GM12892 (cell line): ENCODE measurements around the gene SLCO4C1.

ENCODE experiments used
- DNase-seq: peaks from one replicate; pipeline ENCODE4 v3.0.0; 2011; ENCODE audit not compliant: insufficient read length
- FAIRE-seq: peaks from 2 replicates; lab custom pipeline; 2011; peaks lifted over from hg19 to GRCh38; lab: Jason Lieb, UNC
- POLR2A ChIP-seq: IDR thresholded peaks from 2 replicates; pipeline ENCODE4 v1.6.1; 2011; ENCODE audit warnings: low read depth, low read length, control low read depth
- POLR2AphosphoS5 ChIP-seq: IDR thresholded peaks from 2 replicates; pipeline ENCODE4 v1.6.1; 2011; ENCODE audit warnings: low read depth, low read length, control low read depth
- TAF1 ChIP-seq: IDR thresholded peaks from 2 replicates; pipeline ENCODE4 v1.6.1; 2011; ENCODE audit warnings: low read depth, mild to moderate bottlenecking, control low read depth, low read length, borderline replicate concordance

The SLCO4C1 gene

DNA sequence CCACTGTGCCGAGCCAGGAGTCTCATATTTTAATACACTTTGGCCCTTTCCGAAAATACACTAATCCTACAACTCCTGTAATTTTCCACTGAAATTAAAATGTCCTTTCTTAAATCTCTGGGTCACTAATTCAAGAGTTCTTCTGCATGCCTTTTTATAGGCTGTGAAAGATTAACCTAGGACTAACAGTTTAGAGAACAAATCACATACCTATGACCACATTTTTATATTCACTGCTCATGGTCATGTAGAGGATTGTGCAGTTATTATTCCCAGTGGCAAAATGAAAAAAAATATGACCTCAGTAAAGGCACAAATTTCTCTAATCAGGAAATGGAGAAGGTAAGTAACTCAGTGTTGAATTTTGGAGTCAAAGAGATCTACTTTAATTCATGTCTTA lies 33.4 kb downstream of the SLCO4C1 start:
- FAIRE-seq (no peak), DNase-seq (no peak)
- TF ChIP-seq POLR2A (no peak), POLR2AphosphoS5 (no peak), TAF1 (no peak)

GRCh38 chr5:102249381-102249780 lies 46.7 kb downstream of the SLCO4C1 start:
- DNase-seq = no peak
- no peak for TF ChIP-seq POLR2AphosphoS5
- no peak for TF ChIP-seq TAF1
- no peak for TF ChIP-seq POLR2A
- no peak for FAIRE-seq

DNA sequence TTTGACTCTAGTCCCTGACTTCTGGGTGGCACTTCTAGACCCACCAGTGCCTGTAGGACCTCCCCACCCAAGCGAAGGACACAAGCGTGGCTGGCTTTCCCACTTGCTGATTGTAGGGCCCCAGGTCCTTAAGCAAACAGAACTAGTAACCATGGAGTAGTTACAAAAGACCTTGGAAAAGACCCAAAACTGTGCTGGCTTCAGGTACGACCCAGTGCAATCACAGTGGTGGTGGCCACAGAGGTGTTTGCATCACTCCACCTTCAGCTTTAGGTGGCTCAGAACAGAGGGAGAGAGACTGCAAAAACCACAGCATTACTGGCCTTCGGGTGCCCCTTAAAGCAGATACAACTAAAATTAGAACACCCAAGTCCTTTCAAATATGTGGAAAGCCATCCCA lies 52.9 kb downstream of the SLCO4C1 start:
- TF ChIP-seq POLR2A = no peak
- no peak for TF ChIP-seq TAF1
- no peak for TF ChIP-seq POLR2AphosphoS5
- DNase-seq (no peak), FAIRE-seq (no peak)

GRCh38 chr5:102241809-102242421 lies 54.2 kb downstream of the SLCO4C1 start:
- no peak for TF ChIP-seq TAF1
- FAIRE-seq (no peak), DNase-seq (no peak)

GRCh38 chr5:102231693-102232619 lies 64.1 kb downstream of the SLCO4C1 start:
- TF ChIP-seq POLR2A = no peak
- TF ChIP-seq TAF1 = no peak
- no peak for TF ChIP-seq POLR2AphosphoS5
- no peak for FAIRE-seq
- DNase-seq = no peak

DNA sequence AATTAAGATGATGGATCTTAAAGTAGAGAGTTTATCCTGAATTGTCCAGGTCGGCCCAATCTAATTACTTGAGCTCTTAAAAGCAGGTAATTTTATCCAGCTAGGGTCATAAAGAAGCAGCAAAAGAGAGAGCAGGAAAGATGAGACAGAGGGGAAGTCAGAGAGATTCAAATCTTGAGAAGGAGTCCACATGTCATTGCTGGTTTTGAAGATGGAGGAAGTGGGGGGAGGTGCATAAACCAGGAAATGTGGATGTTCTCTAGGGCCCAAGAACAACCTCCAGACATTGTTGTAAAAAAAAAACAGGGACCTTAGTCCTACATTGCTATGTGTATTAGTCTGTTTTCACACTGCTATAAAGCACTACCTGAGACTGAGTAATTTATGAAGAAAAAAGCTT lies 66.4 kb downstream of the SLCO4C1 start:
- TF ChIP-seq POLR2A = no peak
- TF ChIP-seq POLR2AphosphoS5 = no peak
- no peak for TF ChIP-seq TAF1
- DNase-seq (no peak), FAIRE-seq (no peak)

DNA sequence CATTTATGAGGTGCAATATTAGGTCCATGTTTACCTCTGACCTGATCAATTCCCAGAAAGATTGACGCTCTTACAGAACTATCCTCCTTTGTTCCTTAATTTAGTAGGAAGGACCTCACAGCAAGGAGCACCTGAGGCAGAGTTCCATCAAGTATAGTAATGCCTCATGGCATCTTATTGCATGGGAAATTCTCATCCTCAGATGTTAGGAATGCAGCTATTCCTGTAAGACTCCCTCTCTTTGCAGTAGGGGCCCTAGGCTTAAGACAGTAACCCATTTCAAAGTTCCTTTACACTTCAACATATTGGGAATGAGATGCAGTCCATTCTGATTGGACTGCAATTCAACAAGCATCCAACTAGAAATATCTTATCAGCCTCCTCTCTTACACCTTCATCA lies 69.8 kb downstream of the SLCO4C1 start:
- TF ChIP-seq POLR2AphosphoS5 (no peak), POLR2A (no peak), TAF1 (no peak)
- DNase-seq = no peak
- FAIRE-seq = no peak

DNA sequence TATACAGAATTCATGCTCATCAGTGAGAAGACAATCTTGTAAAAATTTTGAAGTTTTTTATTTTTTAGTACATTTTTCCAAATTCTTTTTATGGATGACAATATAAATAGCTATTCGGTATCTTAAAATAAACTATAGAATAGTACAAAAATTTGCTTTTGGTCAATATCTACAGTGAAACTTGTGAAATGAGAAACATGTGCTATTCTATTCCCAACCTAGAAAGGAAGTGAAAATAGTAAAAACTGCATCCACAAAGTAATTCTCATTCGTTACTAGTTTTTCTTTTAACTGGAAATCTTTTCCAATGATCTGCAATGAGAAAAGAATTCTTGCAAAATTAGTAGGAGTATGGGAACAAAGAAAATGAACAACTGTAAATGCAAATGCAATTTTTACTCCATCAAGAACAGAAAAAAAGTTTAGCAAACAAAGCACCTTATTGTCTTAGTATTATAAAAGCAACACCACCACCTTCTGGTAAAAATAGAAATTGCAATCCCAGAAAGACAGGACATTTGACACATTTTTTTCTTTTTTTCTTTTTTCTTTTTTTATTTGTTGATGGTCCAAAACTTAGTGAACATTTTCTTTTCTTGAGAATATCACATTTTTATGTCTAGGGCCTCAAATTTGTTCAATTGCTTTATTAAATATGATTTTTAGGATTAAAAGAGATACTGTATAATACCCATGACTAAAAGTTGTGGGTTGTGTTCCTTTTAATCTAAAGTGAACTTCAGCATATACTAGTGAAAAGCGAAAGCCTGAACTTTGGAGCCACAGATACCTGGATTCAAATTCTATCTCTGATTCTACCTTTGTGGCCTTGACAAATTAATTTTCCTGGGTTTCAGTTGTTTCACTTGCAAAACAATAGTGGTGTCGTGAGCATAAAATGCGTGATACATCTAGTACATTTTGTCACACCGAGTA lies 72.3 kb downstream of the SLCO4C1 start:
- FAIRE-seq (peak; percentile 9), DNase-seq (no peak)
- no peak for TF ChIP-seq POLR2AphosphoS5

DNA sequence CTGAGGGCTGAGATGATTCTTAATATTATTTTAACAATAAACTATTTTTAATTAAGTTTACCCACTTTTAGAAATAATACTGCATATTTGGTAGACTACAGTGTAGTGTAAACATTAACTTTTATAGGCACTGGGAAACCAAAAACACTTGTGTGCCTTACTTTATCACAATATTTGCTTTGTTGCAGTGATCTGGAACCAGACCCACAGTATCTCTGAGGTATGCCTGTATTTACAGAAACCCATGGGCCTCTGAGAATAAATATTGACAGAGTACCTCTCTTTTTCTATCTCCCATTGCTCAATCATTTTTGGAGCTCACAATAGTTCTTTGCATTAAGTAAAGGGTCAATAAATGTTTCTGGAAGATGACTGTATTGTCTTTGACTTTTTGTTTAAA lies 73.3 kb downstream of the SLCO4C1 start:
- DNase-seq (no peak), FAIRE-seq (no peak)
- no peak for TF ChIP-seq TAF1
- no peak for TF ChIP-seq POLR2AphosphoS5
- TF ChIP-seq POLR2A = no peak

DNA sequence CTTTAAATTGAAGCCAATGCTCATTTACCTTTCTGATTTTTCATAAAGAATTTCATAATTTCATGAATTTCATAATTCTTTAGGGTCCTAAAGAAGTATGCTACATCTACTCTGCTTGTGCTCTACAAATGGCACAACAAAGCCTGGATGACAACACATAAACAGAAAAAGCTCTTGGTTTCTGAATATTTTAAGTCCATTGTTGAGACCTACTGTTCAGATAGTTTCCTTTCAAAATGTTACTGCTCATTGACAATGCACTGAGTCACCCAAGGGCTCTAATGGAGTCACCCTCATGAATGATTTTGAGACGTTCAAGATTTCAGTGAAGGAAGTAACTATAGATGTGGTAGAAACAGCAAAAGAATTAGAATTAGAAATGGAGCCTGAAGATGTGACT lies 74.1 kb downstream of the SLCO4C1 start:
- FAIRE-seq = no peak
- DNase-seq = no peak
- TF ChIP-seq POLR2A (no peak), TAF1 (no peak), POLR2AphosphoS5 (no peak)

DNA sequence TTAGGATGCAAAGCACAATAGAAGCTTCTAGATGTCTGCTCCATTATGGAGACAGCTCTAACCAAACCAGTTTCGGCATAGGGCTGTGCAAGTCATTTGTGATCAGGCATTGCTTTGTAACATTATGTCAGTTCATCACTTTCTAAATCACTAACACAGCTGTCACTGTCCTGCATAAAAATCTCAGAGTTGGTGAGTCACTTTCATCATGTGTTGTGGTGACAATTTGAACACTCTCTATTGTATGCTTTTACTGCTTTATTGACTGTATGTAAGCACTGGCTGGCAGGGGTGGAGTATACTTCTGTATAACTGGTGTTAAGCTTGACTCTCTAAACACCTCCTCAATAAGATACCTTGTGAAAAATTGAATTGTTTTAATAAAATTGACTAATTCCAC lies 77.9 kb downstream of the SLCO4C1 start:
- FAIRE-seq (no peak), DNase-seq (no peak)
- TF ChIP-seq POLR2A (no peak), POLR2AphosphoS5 (no peak), TAF1 (no peak)
